Ectodermal cell (in vitro differentiated cells): ENCODE data around the gene MICU1.

Experiments
- H3K27ac ChIP-seq: 2 replicates; pipeline ENCODE4 v1.7.0; 2013; ENCODE audit warnings: mild to moderate bottlenecking, low read depth, low read length; ENCODE audit not compliant: insufficient read depth, poor library complexity, severe bottlenecking
- H3K27me3 ChIP-seq: 2 replicates; pipeline ENCODE4 v1.7.0; 2013; ENCODE audit warnings: mild to moderate bottlenecking, low read length; ENCODE audit not compliant: insufficient read depth, control insufficient read depth, poor library complexity, severe bottlenecking
- H3K36me3 ChIP-seq: one replicate; pipeline ENCODE4 v1.7.0; 2013; ENCODE audit warnings: low read length; ENCODE audit not compliant: control insufficient read depth, insufficient read depth
- H3K4me1 ChIP-seq: one replicate; pipeline ENCODE4 v1.7.0; 2013; ENCODE audit warnings: low read length; ENCODE audit not compliant: control insufficient read depth, insufficient read depth
- H3K4me3 ChIP-seq: 2 replicates; pipeline ENCODE4 v1.7.0; 2013; ENCODE audit warnings: low read depth, low read length, control low read depth; ENCODE audit not compliant: insufficient read depth
- H3K9me3 ChIP-seq: 2 replicates; pipeline ENCODE4 v1.7.0; 2013; ENCODE audit warnings: mild to moderate bottlenecking, low read length, moderate library complexity; ENCODE audit not compliant: control insufficient read depth
- WGBS, 2 experiments: methylation state at CpG; one replicate each; pipeline ENCODE4 v1.1.7; 2013; ENCODE audit warnings: missing lambda C conversion rate in 2 of 2; 5-methylcytosine and 5-hydroxymethylcytosine counted together

Gene MICU1

GRCh38 chr10:72509941-72510340 is 115.9 kb downstream of the MICU1 start:
- no peaks in the 10 kb centered on the region for H3K4me1 ChIP-seq
- no peaks in the 10 kb centered on the region for H3K9me3 ChIP-seq
- H3K36me3 ChIP-seq: no peaks in the 10 kb centered on the region
- H3K27me3 ChIP-seq: no peaks in the 10 kb centered on the region
- H3K27ac ChIP-seq: no peak overlapping the region
- WGBS, 2 experiments: 100% methylated on average over 1 of the region's 1 CpG; no CpG with 5 or more reads in 1 of the 2 experiments
- no peak overlapping the region for H3K4me3 ChIP-seq

- no peak overlapping the region for H3K27ac ChIP-seq
- no peaks in the 10 kb centered on the region for H3K4me1 ChIP-seq
- no peaks in the 10 kb centered on the region for H3K27me3 ChIP-seq
- 95 to 99% methylated on average over 4 of the region's 4 CpGs for WGBS, 2 experiments
- H3K4me3 ChIP-seq: no peak overlapping the region
- no peaks in the 10 kb centered on the region for H3K9me3 ChIP-seq
- no peaks in the 10 kb centered on the region for H3K36me3 ChIP-seq
These were observed 116.6 kb downstream of the MICU1 start for GRCh38 chr10:72509206-72509799.

GRCh38 chr10:72508033-72508432 is 117.8 kb downstream of the MICU1 start:
- Histone ChIP-seq H3K27ac (no peak overlapping the region), H3K9me3 (no peaks in the 10 kb centered on the region), H3K4me3 (no peak overlapping the region), H3K27me3 (no peaks in the 10 kb centered on the region), H3K4me1 (no peaks in the 10 kb centered on the region), H3K36me3 (no peaks in the 10 kb centered on the region)
- 67 to 100% methylated on average over 1 of the region's 2 CpGs for WGBS, 2 experiments

GRCh38 chr10:72506474-72506873 is 119.4 kb downstream of the MICU1 start:
- Histone ChIP-seq H3K4me1 (no peaks in the 10 kb centered on the region), H3K36me3 (no peaks in the 10 kb centered on the region), H3K4me3 (no peak overlapping the region), H3K27ac (no peak overlapping the region), H3K9me3 (no peaks in the 10 kb centered on the region), H3K27me3 (no peaks in the 10 kb centered on the region)

- H3K9me3 ChIP-seq: no peaks in the 10 kb centered on the region
- H3K27ac ChIP-seq: no peak overlapping the region
- WGBS, 2 experiments: 93 to 94% methylated on average over 6 of the region's 6 CpGs
- no peak overlapping the region for H3K4me3 ChIP-seq
- no peaks in the 10 kb centered on the region for H3K36me3 ChIP-seq
- H3K27me3 ChIP-seq: no peaks in the 10 kb centered on the region
- H3K4me1 ChIP-seq: no peaks in the 10 kb centered on the region
These were observed 120.4 kb downstream of the MICU1 start for GRCh38 chr10:72505435-72505834.

GRCh38 chr10:72503694-72504438 is 122.0 kb downstream of the MICU1 start:
- Histone ChIP-seq H3K36me3 (no peaks in the 10 kb centered on the region), H3K27me3 (no peaks in the 10 kb centered on the region), H3K9me3 (no peaks in the 10 kb centered on the region), H3K4me1 (no peaks in the 10 kb centered on the region), H3K27ac (no peak overlapping the region), H3K4me3 (no peak overlapping the region)
- WGBS, 2 experiments: 90 to 96% methylated on average over 3 of the region's 3 CpGs

GRCh38 chr10:72503241-72503640 is 122.6 kb downstream of the MICU1 start:
- Histone ChIP-seq H3K27me3 (no peaks in the 10 kb centered on the region), H3K4me1 (no peaks in the 10 kb centered on the region), H3K9me3 (no peaks in the 10 kb centered on the region), H3K36me3 (no peaks in the 10 kb centered on the region), H3K4me3 (no peak overlapping the region), H3K27ac (no peak overlapping the region)
- 100% methylated on average over 1 of the region's 1 CpG for WGBS, 2 experiments

GRCh38 chr10:72502581-72502980 is 123.3 kb downstream of the MICU1 start:
- WGBS, 2 experiments: 98 to 100% methylated on average over 3 of the region's 3 CpGs
- H3K36me3 ChIP-seq: no peaks in the 10 kb centered on the region
- no peak overlapping the region for H3K4me3 ChIP-seq
- H3K9me3 ChIP-seq: no peaks in the 10 kb centered on the region
- H3K4me1 ChIP-seq: no peaks in the 10 kb centered on the region
- no peaks in the 10 kb centered on the region for H3K27me3 ChIP-seq
- H3K27ac ChIP-seq: no peak overlapping the region

GRCh38 chr10:72499701-72500100 is 126.2 kb downstream of the MICU1 start:
- Histone ChIP-seq H3K27ac (no peak overlapping the region), H3K9me3 (no peaks in the 10 kb centered on the region), H3K27me3 (no peaks in the 10 kb centered on the region), H3K36me3 (no peaks in the 10 kb centered on the region), H3K4me1 (no peaks in the 10 kb centered on the region), H3K4me3 (no peak overlapping the region)
- 78 to 91% methylated on average over 1 of the region's 1 CpG for WGBS, 2 experiments

- no peaks in the 10 kb centered on the region for H3K36me3 ChIP-seq
- H3K4me3 ChIP-seq: no peak overlapping the region
- H3K27me3 ChIP-seq: no peaks in the 10 kb centered on the region
- H3K9me3 ChIP-seq: no peaks in the 10 kb centered on the region
- H3K27ac ChIP-seq: no peak overlapping the region
- H3K4me1 ChIP-seq: no peaks in the 10 kb centered on the region
- 61 to 73% methylated on average over 3 to 4 of the region's 4 CpGs for WGBS, 2 experiments
These were observed 134.9 kb downstream of the MICU1 start for GRCh38 chr10:72490951-72491350.
